Cardiac fibroblast (primary cell): ENCODE results near the gene SLC2A5.
"Not testable (repeated sequence)": the region's sequence is repeated elsewhere in the genome, so short reads cannot be mapped to it uniquely, and the experiment has no call there.

Experiments
- DNase-seq, 2 donors: peaks; one replicate each; pipeline versions ENCODE4 v3.0.0 to v3.0.0-alpha.2; 2010; ENCODE audit warnings: low read depth in 2 of 2
- H3K4me3 ChIP-seq, 2 donors: replicated peaks in 1 of 2; 1 replicate in 1 of 2; 2 replicates in 1 of 2; pipeline ENCODE4 v1.5.1; 2011; ENCODE audit warnings: low read depth in 2 of 2, low read length in 2 of 2, mild to moderate bottlenecking in 2 of 2, moderate library complexity in 1 of 2
- TF ChIP-seq, protein P1 (sequence below): IDR thresholded peaks from one replicate; pipeline ENCODE4 v1.5.1; 2011; ENCODE audit warnings: low read depth, mild to moderate bottlenecking, low read length, inconsistent platforms

SLC2A5 gene

DNA sequence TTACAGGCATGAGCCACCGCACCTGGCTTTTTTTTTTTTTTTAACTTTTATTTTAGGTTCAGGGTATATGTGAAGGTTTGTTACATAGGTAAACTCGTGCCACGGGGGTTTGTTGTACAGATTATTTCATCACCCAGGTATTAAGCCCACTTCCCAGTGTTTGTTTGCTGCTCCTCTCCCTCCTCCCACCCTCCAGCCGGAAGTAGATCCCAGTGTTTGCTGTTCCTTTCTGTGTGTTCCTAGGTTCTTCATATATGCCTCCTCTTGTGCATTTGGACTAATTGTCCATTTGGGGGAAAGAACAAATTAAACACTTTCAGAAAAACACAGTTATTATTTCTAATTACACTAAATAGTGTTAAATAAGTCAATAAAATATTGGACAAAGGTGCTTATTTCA, 42.1 kb downstream of the SLC2A5 start:
- DNase-seq = no peak
- TF ChIP-seq, protein P1, sequence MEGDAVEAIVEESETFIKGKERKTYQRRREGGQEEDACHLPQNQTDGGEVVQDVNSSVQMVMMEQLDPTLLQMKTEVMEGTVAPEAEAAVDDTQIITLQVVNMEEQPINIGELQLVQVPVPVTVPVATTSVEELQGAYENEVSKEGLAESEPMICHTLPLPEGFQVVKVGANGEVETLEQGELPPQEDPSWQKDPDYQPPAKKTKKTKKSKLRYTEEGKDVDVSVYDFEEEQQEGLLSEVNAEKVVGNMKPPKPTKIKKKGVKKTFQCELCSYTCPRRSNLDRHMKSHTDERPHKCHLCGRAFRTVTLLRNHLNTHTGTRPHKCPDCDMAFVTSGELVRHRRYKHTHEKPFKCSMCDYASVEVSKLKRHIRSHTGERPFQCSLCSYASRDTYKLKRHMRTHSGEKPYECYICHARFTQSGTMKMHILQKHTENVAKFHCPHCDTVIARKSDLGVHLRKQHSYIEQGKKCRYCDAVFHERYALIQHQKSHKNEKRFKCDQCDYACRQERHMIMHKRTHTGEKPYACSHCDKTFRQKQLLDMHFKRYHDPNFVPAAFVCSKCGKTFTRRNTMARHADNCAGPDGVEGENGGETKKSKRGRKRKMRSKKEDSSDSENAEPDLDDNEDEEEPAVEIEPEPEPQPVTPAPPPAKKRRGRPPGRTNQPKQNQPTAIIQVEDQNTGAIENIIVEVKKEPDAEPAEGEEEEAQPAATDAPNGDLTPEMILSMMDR = no peak
- H3K4me3 ChIP-seq = no peak overlapping the region

DNA sequence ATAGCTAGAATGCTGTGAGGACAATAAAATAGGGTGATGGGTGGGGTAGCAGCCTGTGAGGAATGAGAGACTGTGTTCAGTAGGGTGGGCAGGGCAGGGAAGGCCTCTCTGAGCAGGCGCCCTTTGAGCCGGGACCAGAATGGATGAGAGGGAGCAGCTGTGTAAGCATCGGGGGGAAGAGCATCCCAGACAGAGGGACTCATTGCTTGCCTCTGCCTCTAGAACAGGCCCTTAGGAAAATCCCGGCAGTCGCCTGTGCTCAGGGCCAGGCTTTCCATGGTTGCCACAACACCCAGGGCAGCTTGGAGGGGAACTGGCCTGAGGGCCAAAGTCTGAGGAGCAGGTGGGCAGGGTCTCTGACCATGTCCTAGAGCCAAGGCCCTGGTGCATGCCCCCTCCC, 44.0 kb downstream of the SLC2A5 start:
- TF ChIP-seq, protein P1 = no peak

DNA sequence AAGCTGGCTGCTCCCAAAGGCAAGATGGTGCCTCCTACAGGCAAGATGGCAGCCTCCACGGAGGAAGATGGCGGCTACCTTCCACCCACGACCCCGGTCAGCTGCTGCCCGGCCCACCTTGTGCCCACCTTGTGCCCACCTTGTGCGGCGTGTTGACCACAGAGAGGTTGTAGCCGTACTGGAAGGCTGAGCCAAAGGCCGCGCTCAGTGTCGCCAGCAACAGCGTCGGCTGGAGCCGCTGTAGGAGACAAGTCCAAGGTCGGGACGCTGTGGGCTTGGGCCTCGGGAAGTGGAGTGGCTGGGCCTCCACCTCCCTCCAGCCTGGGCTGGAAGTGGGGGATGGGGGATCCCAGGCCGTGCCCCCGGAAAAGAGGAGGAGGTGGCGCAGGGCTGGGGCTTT, 44.6 kb downstream of the SLC2A5 start:
- DNase-seq = no peak
- no peak overlapping the region for H3K4me3 ChIP-seq
- TF ChIP-seq, protein P1 = no peak

More for the DNA sequence above, 44.0 kb downstream of the SLC2A5 start:
- no peak for DNase-seq
- H3K4me3 ChIP-seq = no peak overlapping the region

DNA sequence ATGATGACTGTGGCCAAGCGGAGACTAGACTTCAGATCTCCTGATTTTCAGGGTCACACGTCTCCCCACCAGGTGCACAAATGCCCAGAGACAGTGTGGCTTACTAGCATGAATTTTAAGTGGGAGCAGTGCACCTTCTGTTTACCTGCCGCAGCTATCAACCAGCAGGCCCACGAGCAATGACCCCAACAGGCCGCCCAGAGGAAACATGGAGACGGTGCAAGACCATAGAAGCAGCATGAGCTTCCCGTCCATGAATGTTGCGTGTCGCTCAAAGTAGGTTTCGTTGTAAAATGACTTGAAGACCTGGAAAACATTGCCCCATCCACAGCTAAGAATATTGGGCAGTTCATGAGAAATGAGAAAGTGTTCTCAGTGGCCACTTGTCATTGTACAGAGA, 46.7 kb downstream of the SLC2A5 start:
- no peak for DNase-seq
- TF ChIP-seq, protein P1 = no peak
- H3K4me3 ChIP-seq = no peak overlapping the region

DNA sequence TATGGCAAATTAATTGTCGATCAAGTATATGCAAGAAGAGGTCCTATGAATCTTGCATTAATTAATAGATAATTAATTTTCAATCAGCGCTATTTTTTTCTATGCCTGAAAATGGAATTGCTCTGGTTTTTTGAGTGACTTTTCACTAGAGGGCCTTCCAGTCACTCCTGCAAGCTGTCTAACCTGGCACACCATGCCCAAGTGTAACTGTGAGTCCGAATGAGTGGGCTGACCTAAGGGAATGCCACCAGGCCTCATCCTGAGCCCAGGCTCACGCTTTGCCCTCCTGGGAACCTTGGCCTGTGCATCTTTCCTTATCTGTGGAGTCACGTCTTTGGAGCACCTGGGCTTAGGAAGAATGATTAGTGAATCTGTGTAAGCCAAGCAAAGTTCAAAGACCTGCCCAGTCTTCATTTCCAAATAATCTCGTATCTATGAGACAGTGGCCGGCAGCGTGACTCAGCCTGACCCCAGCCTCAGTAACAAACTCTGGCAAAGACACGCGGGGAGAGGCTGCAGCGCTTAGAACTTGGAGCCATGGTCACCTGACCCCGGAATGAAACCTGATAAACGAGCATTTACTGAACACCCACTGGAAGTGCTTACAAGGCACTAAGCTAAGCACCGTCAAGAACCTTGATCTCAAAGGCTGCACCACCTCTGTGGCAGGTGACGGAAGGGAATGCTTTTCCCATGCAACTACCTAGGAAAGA, 47.3 kb downstream of the SLC2A5 start:
- H3K4me3 ChIP-seq, DNase-seq: not testable (repeated sequence)

DNA sequence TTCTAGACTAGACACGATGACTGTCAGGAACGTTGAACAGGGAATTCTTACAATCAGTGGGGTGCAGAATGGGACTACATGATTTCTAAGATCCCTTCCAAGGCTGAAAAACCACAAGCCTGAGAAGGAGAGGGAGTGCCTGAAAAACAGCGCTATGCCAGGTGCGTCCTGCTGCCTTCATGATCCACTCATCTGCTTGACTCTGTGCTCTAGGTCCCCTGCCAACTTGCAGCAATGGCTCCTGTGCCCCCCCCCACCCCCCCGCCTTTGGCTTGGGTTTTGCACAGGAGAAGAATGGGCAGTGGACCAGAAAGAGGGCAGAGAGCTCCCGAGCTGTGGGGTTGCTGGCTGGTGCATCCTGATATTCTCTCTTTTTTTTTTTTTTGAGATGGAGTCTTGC, 49.1 kb downstream of the SLC2A5 start:
- H3K4me3 ChIP-seq = no peak overlapping the region
- no peak for DNase-seq
- TF ChIP-seq, protein P1 = no peak

DNA sequence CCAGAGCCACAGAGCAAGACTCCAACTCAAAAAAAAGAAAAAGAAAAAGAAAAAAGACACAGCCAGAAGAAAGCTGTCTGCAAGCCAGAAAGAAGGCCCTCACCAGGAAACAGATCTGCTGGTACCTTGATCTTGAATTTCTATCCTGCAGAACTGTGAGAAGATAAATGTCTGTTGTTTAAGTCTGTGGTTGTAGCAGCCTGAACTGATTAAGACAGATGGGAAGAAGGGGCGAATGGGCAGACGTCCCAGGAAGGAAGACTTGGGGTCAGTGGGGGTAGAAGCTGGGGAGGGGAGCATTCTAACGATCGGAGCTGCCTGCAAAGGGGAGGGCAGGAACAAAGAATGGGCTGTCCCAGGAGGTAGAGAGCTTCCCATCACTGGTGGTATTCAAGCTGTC, 49.5 kb downstream of the SLC2A5 start:
- DNase-seq = no peak
- TF ChIP-seq, protein P1 = no peak
- no peak overlapping the region for H3K4me3 ChIP-seq
